ENCODE data around the gene LY6G5C.

DNA sequence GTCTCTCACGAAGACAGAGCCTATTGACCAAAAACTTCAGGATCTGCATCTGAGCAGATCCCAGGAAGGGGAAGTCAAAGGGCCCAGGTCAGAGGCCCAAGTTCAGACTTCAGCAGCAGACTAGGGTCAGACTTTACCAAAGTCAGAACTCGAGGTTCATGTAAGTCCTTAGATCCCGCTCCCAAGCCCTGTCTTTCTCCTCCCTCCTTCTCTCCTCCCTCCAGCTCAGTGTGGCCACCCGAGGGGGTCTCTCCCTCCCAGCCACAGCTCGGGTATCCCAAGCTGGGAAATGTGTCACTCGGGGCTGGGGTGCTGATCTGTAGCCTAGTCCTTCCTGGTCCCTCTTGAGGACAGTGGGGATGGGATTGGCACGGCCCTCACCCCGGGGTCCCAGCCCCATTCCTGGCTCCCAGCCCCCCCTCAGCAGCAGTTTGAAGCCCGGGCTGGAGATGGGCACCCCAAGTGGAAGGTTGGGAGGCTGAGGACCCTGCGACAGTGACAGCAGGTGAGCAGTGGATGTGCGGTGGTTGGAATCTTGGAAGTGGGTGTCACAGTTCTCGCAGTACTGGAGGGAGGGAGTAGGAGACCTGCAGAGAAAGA lies 18.6 kb downstream of the LY6G5C start:
- TF ChIP-seq POLR2A (conservative IDR thresholded peaks at IDR 0.05), result no peak
- no peak for TF ChIP-seq PKNOX1 (IDR thresholded peaks at IDR 0.05)
- peak; percentile 9; the same call in 1 of the 2 replicates for TF ChIP-seq POLR2AphosphoS5 (IDR thresholded peaks at IDR 0.05; ENCODE audit: control insufficient read depth, insufficient read depth, low read depth, low read length)
- no peak for TF ChIP-seq SMAD3 (CRISPR knock-in tag; conservative IDR thresholded peaks at IDR 0.05)
- no peak for TF ChIP-seq TAF1 (IDR thresholded peaks at IDR 0.05; ENCODE audit: control insufficient read depth, extremely low read depth, insufficient read depth, low read length, severe bottlenecking)
